Osteoblast (primary cell): Measurements from ENCODE around the gene CMTM3. TPM values are rescaled to one million over a fixed set of nuclear protein-coding genes. Genes with fewer than 3 reads are reported as not detected.

Experiments
- DNase-seq: peaks from one replicate; pipeline ENCODE4 v3.0.0; 2011; ENCODE audit warnings: low spot score, mixed read lengths; ENCODE audit not compliant: insufficient read length; ENCODE audit errors: missing footprints
- H2AFZ ChIP-seq: 2 replicates; pipeline ENCODE4 v1.6.0; 2011; ENCODE audit warnings: mild to moderate bottlenecking, low read length
- H3K27ac ChIP-seq: 2 replicates; pipeline ENCODE4 v1.5.1; 2011; ENCODE audit warnings: mild to moderate bottlenecking, low read depth, low read length, moderate library complexity
- H3K27me3 ChIP-seq: 2 replicates; pipeline ENCODE4 v1.6.0; 2012; ENCODE audit warnings: mild to moderate bottlenecking, control low read depth, inconsistent platforms, low read length, moderate library complexity; ENCODE audit not compliant: insufficient read depth
- H3K36me3 ChIP-seq: 2 replicates; pipeline ENCODE4 v1.5.1; 2011; ENCODE audit warnings: mild to moderate bottlenecking, low read length, control low read depth, moderate library complexity; ENCODE audit not compliant: insufficient read depth
- H3K4me1 ChIP-seq: 2 replicates; pipeline ENCODE4 v1.5.1; 2011; ENCODE audit warnings: mild to moderate bottlenecking, low read length, control low read depth, moderate library complexity; ENCODE audit not compliant: insufficient read depth
- H3K4me2 ChIP-seq: 2 replicates; pipeline ENCODE4 v1.6.0; 2011; ENCODE audit warnings: mild to moderate bottlenecking, low read length; ENCODE audit not compliant: insufficient read depth
- H3K4me3 ChIP-seq: fragments of 200-600 bp; sonication (generic); 3 replicates; pipeline ENCODE4 v1.5.1; 2012; ENCODE audit warnings: mild to moderate bottlenecking, low read length, inconsistent platforms; ENCODE audit not compliant: insufficient read depth
- H3K79me2 ChIP-seq: 2 replicates; pipeline ENCODE4 v1.6.0; 2012; ENCODE audit warnings: mild to moderate bottlenecking, low read length, control low read depth, inconsistent platforms; ENCODE audit not compliant: insufficient read depth
- H3K9me3 ChIP-seq: 2 replicates; pipeline ENCODE4 v1.5.1; 2011; ENCODE audit warnings: low read depth, low read length, control low read depth
- H4K20me1 ChIP-seq: 2 replicates; pipeline ENCODE4 v1.6.0; 2012; ENCODE audit warnings: mild to moderate bottlenecking, low read length, control low read depth; ENCODE audit not compliant: insufficient read depth
- total RNA-seq: library from RNA; depleted of rRNA; stranded (reverse); fragments of >200 nt; gene quantifications from 2 replicates; pipeline ENCODE4 v1.2.3, GENCODE V29; 2012
- TF ChIP-seq, protein P1 (sequence below): IDR thresholded peaks from 2 replicates; pipeline ENCODE4 v1.5.1; 2011; ENCODE audit warnings: mild to moderate bottlenecking, low read depth, low read length, moderate library complexity; ENCODE audit errors: extremely low read depth

The CMTM3 gene
- total RNA-seq, 1 donor = 24.6 TPM

DNA sequence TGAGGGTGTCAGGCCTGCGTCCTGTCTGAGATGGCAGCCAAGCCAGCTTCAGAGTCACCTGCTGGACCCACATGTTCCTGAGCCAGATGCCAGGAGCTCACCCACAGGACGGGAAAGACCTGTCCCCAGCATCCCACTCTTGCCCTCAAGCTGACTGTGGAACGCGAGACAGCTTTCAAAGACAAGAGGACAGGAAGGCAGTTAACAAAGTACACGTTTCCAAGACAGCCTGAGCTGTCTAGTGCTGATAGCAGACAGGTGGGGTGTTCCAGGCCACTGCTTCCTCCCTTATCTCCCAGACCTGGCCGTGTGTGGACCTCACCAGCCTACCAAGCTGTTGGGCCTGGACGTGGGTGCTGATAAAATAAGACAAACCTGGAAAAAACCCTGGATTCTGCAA is 13.2 kb downstream of the CMTM3 start:
- Histone ChIP-seq H3K4me1 (peaks cover 54% of the 10 kb centered on the region), H3K36me3 (peaks cover 10% of the 10 kb centered on the region), H4K20me1 (no peaks in the 10 kb centered on the region), H3K27ac (peak overlapping the region; percentile 100), H3K27me3 (no peaks in the 10 kb centered on the region), H3K79me2 (no peaks in the 10 kb centered on the region), H3K4me3 (no peak overlapping the region), H3K4me2 (no peak overlapping the region), H3K9me3 (no peaks in the 10 kb centered on the region), H2AFZ (no peak overlapping the region)
- no peak for DNase-seq
- TF ChIP-seq, protein P1, sequence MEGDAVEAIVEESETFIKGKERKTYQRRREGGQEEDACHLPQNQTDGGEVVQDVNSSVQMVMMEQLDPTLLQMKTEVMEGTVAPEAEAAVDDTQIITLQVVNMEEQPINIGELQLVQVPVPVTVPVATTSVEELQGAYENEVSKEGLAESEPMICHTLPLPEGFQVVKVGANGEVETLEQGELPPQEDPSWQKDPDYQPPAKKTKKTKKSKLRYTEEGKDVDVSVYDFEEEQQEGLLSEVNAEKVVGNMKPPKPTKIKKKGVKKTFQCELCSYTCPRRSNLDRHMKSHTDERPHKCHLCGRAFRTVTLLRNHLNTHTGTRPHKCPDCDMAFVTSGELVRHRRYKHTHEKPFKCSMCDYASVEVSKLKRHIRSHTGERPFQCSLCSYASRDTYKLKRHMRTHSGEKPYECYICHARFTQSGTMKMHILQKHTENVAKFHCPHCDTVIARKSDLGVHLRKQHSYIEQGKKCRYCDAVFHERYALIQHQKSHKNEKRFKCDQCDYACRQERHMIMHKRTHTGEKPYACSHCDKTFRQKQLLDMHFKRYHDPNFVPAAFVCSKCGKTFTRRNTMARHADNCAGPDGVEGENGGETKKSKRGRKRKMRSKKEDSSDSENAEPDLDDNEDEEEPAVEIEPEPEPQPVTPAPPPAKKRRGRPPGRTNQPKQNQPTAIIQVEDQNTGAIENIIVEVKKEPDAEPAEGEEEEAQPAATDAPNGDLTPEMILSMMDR = no peak

DNA sequence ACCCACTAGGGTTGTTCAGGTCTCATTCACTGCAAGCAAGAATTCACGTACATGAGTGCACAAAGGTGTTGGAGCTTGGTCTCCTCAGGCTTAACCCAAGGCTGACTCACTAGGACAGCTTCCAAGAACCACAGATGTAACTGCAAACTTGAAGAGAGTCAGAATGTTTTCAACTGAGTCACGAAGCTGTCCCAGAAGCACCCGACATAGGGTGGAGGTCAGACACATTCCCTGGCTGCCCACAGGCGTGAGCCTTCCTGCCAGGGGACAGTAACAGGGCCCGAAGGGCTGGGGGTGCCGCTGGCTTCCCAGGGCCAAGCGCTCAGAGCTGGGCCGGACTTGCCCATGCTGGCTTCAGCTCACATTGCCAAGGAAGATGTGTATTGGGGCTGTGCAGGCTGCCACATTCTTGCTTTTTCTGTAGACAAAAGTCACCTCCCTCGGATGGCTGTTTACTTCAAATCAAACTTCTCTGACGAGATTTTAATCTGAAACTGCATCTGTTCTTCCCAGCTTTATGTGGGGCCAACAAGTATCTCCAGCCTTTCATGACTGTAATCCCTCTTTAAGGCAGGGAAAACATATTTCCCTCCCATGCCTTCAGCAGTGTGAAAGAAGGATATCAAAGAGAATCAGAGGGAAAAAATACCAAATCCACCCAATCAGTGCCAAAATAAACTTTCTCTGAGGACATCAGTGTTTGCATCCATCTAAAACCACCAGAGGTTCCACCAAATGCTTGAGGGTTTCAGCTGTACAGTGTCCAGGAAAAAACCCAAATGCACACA is 14.3 kb downstream of the CMTM3 start:
- H3K4me3 ChIP-seq = peak overlapping the region; percentile 55
- peak overlapping the region; percentile 83 for H3K4me2 ChIP-seq
- H3K4me1 ChIP-seq = peaks cover 62% of the 10 kb centered on the region

DNA sequence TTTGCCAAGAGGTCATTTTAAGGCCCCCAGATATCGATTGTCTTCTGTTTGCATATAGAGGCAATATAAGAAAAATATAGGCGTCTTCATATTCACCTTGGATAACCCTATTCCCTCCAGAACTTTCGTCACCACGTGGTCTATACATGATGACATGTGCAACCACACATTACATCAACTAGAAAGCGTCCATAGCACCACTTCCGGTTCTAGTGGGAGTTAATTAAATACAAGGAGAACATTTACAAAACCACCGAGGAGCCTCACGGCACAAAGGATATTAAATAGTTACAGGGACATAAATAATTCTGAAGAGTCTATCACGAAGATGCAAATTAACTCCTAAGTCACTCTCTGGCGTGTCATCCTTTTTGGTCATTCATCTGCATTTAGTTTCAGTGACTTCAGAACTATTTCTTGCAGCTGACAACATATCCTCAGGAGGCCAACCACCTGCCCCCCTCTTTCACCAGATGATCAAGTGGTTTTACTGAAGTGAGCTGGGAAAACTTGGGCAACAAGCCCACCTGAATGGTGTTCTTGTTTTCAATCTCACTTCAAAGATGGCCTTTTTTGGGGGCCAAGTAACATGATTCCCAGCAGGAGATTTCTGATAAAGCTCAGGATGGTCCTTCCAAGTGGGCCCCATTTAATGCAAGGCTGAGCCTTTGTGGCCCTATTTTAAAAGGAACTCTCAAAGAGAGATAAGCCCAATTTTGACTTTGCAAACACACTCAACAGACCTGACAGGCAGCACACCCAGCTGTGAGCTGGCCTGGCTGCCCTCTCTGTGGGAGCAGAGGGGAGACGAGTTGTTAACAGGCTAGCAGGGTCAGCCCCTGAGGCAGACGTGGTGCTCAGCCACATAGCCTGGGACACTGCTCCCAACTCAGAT is 15.3 kb downstream of the CMTM3 start:
- no peaks in the 10 kb centered on the region for H3K36me3 ChIP-seq
- peak overlapping the region; percentile 55 for H3K4me3 ChIP-seq
- no peaks in the 10 kb centered on the region for H4K20me1 ChIP-seq
- H3K79me2 ChIP-seq = no peaks in the 10 kb centered on the region
- peak; percentile 80 for DNase-seq
- peak overlapping the region; percentile 100 for H3K27ac ChIP-seq
- peak overlapping the region; percentile 47 for H2AFZ ChIP-seq
- no peaks in the 10 kb centered on the region for H3K27me3 ChIP-seq
- H3K4me1 ChIP-seq = peaks cover 62% of the 10 kb centered on the region
- H3K4me2 ChIP-seq = peak overlapping the region; percentile 83
- TF ChIP-seq, protein P1 = no peak
- H3K9me3 ChIP-seq = no peaks in the 10 kb centered on the region

More for the DNA sequence above, 14.3 kb downstream of the CMTM3 start:
- no peaks in the 10 kb centered on the region for H3K79me2 ChIP-seq
- no peaks in the 10 kb centered on the region for H4K20me1 ChIP-seq
- peak overlapping the region; percentile 100 for H3K27ac ChIP-seq
- H3K27me3 ChIP-seq = no peaks in the 10 kb centered on the region
- peak; percentile 96 for DNase-seq
- H3K9me3 ChIP-seq = no peaks in the 10 kb centered on the region
- no peak overlapping the region for H2AFZ ChIP-seq
- TF ChIP-seq, protein P1 = no peak
- H3K36me3 ChIP-seq = no peaks in the 10 kb centered on the region

DNA sequence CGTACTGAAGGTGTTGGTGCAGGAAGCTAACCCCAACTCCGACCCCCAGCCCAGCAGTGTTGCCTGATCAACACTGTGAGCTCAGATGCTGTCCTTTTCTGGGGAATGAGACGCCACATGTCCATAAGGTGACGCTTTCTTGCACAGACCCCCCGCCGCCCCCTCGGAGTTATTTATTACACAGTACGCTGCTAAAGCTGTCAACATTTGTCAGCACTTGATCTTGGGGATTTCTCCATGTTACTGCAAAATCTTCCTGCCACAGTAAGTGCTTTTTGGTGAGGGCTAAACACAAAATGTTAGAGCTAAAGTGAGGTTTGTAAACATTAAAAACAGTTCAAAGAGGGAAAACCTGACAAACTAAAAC is 15.9 kb downstream of the CMTM3 start:
- no peaks in the 10 kb centered on the region for H3K36me3 ChIP-seq
- H3K4me2 ChIP-seq = peak overlapping the region; percentile 83
- H3K4me1 ChIP-seq = peaks cover 62% of the 10 kb centered on the region
- peak overlapping the region; percentile 100 for H3K27ac ChIP-seq
- no peaks in the 10 kb centered on the region for H3K27me3 ChIP-seq
- H3K4me3 ChIP-seq = no peak overlapping the region
- peak overlapping the region; percentile 47 for H2AFZ ChIP-seq
- no peak for DNase-seq
- H3K79me2 ChIP-seq = no peaks in the 10 kb centered on the region
- TF ChIP-seq, protein P1 = no peak
- H4K20me1 ChIP-seq = no peaks in the 10 kb centered on the region
- no peaks in the 10 kb centered on the region for H3K9me3 ChIP-seq
